Left lung (tissue), 10 donors: ENCODE measurements around the gene JCAD. TPM values are rescaled to one million over a fixed set of nuclear protein-coding genes. Genes with fewer than 3 reads are reported as not detected.

Experiments
- ATAC-seq: fragments of 200-7000 bp; cut with Tn5 transposase; one replicate; pipeline ENCODE4 v1.9.1; 2020; ENCODE audit warnings: moderate library complexity
- DNase-seq, 4 donors: peaks; one replicate each; pipeline ENCODE4 v3.0.0-alpha.2; 2013 to 2020
- H3K27ac ChIP-seq, 2 donors: fragments of 200-600 bp; sonication (generic) in 1 of 2; one replicate each; pipeline versions ENCODE4 v1.5.0 to v1.8.0; 2020 to 2021
- H3K27me3 ChIP-seq, 2 donors: fragments of 200-600 bp; sonication (generic) in 1 of 2; one replicate each; pipeline versions ENCODE4 v1.5.0 to v1.8.0; 2020 to 2021
- H3K36me3 ChIP-seq, 2 donors: fragments of 200-600 bp; sonication (generic) in 1 of 2; one replicate each; pipeline versions ENCODE4 v1.5.0 to v1.8.0; 2020 to 2021
- H3K4me1 ChIP-seq, 2 donors: fragments of 200-600 bp; one replicate each; pipeline ENCODE4 v1.8.0; 2021
- H3K4me3 ChIP-seq, 2 donors: fragments of 200-600 bp; sonication (generic) in 1 of 2; one replicate each; pipeline versions ENCODE4 v1.5.0 to v1.8.0; 2020 to 2021; ENCODE audit warnings: mild to moderate bottlenecking in 1 of 2
- H3K9me3 ChIP-seq, 2 donors: fragments of 200-600 bp; sonication (generic) in 1 of 2; one replicate each; pipeline versions ENCODE4 v1.5.0 to v1.8.0; 2020 to 2021
- intact Hi-C, 2 donors: fragments of 100-400 bp; cut with DNase I; formaldehyde crosslinking; loops; one replicate each; pipeline versions ENCODE4 v1.11.2 to v1.14.2; 2022
- polyA plus RNA-seq, 6 donors: library from polyadenylated mRNA; unstranded; fragments of 120-200 nt; gene quantifications; one replicate each; pipeline ENCODE4 v1.2.1, GENCODE V29; 2013; ENCODE audit not compliant: insufficient read length in 6 of 6
- total RNA-seq, 2 donors: library from RNA; stranded (reverse); fragmentation: NEBNext Ultra II Directional; extraction: Animal tissue kit (Norgen Biotek cat#: 25700); gene quantifications; one replicate each; pipeline ENCODE4 v1.2.1, GENCODE V29; 2021
- TF ChIP-seq, protein P1 (sequence below), 2 donors: fragments of 200-600 bp; sonication (generic) in 1 of 2; IDR thresholded peaks; one replicate each; pipeline versions ENCODE4 v1.5.0 to v1.8.0; 2021; ENCODE audit warnings: antibody characterized with exemption in 2 of 2
- donor health status: DM: no; HTN: yes; CAD: no.
- donor health status: DM: no; HTN: no; CAD: no.

JCAD gene
- total and polyA plus RNA-seq, 8 donors: 28.7 to 88.4 (median 71.0) TPM

DNA sequence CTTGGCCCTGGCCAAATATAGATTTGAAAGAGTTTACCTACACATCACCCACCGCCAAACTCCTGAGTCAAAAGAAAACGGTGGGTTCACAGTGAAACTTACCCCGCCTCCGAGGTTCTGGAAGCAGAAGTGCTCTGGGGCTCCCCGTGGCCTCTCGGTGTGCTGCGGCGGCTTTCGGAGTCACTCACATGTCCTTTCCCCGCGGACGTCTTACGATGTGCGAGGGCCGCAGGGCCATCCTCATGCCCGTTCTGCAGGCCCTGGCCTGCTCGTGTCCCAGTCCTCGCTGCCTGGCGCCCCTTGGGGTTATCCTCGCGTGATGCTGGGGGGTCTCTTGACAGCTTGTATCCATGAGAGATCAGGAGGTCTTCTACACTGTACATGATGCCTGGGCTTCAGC lies 12.0 kb downstream of the JCAD start:
- H3K27me3 ChIP-seq: peaks cover 0 to 5% of the 10 kb centered on the region in 2 donors
- intact Hi-C loops: no loop called here
- peaks cover 0 to 23% of the 10 kb centered on the region in 2 donors for H3K4me1 ChIP-seq
- no peaks in the 10 kb centered on the region for H3K36me3 ChIP-seq
- TF ChIP-seq, protein P1, sequence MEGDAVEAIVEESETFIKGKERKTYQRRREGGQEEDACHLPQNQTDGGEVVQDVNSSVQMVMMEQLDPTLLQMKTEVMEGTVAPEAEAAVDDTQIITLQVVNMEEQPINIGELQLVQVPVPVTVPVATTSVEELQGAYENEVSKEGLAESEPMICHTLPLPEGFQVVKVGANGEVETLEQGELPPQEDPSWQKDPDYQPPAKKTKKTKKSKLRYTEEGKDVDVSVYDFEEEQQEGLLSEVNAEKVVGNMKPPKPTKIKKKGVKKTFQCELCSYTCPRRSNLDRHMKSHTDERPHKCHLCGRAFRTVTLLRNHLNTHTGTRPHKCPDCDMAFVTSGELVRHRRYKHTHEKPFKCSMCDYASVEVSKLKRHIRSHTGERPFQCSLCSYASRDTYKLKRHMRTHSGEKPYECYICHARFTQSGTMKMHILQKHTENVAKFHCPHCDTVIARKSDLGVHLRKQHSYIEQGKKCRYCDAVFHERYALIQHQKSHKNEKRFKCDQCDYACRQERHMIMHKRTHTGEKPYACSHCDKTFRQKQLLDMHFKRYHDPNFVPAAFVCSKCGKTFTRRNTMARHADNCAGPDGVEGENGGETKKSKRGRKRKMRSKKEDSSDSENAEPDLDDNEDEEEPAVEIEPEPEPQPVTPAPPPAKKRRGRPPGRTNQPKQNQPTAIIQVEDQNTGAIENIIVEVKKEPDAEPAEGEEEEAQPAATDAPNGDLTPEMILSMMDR (IDR thresholded peaks at IDR 0.05): no peak
- peak overlapping the region in 1 of 2 donors; percentile 4 for H3K27ac ChIP-seq
- H3K4me3 ChIP-seq: no peak overlapping the region
- no peaks in the 10 kb centered on the region for H3K9me3 ChIP-seq
- DNase-seq (peak in 1 of 4 donors; percentile 79), ATAC-seq (no peak)

DNA sequence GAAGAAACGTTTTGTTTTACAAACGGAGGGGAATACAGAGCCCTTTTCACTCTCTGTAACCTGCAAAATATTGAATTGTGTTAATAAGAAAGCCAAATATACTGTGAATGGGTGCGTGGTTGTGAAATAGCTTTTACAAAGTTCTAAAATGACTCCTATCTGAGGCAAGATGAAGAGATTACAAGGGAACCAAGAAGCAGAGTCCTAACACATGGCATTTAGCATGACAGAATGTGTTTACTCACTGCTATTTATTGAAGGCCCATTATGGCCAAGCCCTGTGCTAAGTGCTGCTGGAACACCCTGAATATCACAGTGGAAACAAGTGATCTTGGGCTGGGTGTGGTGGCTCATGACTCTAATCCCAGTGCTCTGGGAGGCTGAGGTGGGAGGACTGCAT lies 12.9 kb downstream of the JCAD start:
- no peak overlapping the region for H3K27ac ChIP-seq
- intact Hi-C loops: no loop called here
- H3K27me3 ChIP-seq: peaks cover 0 to 5% of the 10 kb centered on the region in 2 donors
- H3K4me3 ChIP-seq: no peak overlapping the region
- ATAC-seq (no peak), DNase-seq (no peak)
- TF ChIP-seq, protein P1 (IDR thresholded peaks at IDR 0.05): no peak
- H3K36me3 ChIP-seq: no peaks in the 10 kb centered on the region
- no peaks in the 10 kb centered on the region for H3K9me3 ChIP-seq
- H3K4me1 ChIP-seq: peaks cover 0 to 33% of the 10 kb centered on the region in 2 donors

DNA sequence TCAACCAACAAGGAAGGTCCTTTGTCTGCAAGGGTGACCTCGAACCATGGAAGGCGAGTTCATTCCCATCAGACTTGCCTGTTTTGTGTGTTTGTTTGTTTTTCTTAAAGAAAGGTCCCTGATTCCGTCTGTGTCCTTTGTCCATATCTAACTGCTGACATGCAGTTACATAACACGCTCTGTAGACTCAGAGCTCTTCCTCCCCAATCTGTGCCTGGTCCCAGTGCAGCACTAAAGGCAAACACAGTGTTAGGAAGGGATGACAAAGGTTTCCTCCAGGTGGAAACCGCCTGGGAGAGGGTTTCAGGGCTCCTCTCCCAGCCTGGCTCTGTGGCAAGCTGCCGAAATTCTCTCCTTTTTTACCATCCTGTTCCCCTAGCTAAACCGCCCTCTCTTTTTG lies 13.4 kb downstream of the JCAD start:
- H3K27ac ChIP-seq: no peak overlapping the region
- intact Hi-C loops: no loop called here
- H3K4me3 ChIP-seq: no peak overlapping the region

GRCh38 chr10:30043476-30044270 lies 15.7 kb downstream of the JCAD start:
- intact Hi-C loops: no loop called here
- DNase-seq (no peak), ATAC-seq (no peak)
- peaks cover 0 to 40% of the 10 kb centered on the region in 2 donors for H3K4me1 ChIP-seq
- peaks cover 0 to 4% of the 10 kb centered on the region in 2 donors for H3K36me3 ChIP-seq
- TF ChIP-seq, protein P1 (IDR thresholded peaks at IDR 0.05): no peak
- no peaks in the 10 kb centered on the region for H3K27me3 ChIP-seq
- no peaks in the 10 kb centered on the region for H3K9me3 ChIP-seq
- H3K27ac ChIP-seq: peak overlapping the region in 1 of 2 donors; percentile 28
- no peak overlapping the region for H3K4me3 ChIP-seq

More for the DNA sequence above, 13.4 kb downstream of the JCAD start:
- no peak for ATAC-seq
- H3K4me1 ChIP-seq: peaks cover 0 to 38% of the 10 kb centered on the region in 2 donors
- TF ChIP-seq, protein P1 (IDR thresholded peaks at IDR 0.05): no peak
- H3K9me3 ChIP-seq: no peaks in the 10 kb centered on the region
- no peaks in the 10 kb centered on the region for H3K36me3 ChIP-seq
- H3K27me3 ChIP-seq: peaks cover 0 to 5% of the 10 kb centered on the region in 2 donors
- DNase-seq: no peak

DNA sequence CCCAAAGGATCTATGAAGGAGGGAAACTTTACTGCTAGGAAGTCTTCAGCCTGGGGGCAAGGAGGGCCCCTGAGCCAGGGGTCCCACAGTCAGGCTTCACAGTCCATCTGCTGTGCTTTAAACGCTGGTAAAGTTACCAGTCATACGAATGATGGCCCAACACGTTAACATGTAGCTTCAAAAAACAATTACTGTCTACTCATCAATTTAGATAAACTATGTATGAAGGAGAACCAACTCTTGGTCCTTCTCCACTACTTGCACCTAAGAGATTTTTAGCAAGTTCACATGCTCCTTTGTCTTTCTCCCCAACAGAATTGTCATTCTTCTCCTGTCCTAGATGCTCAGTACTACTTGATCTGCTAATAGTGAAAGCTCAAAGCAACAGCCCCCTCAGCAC lies 16.6 kb downstream of the JCAD start:
- Histone ChIP-seq H3K9me3 (no peaks in the 10 kb centered on the region), H3K4me3 (no peak overlapping the region), H3K36me3 (peaks cover 0 to 4% of the 10 kb centered on the region in 2 donors), H3K4me1 (peaks cover 0 to 39% of the 10 kb centered on the region in 2 donors), H3K27ac (peak overlapping the region; percentile 54 to 59), H3K27me3 (no peaks in the 10 kb centered on the region)
- no peak for ATAC-seq
- intact Hi-C loops: no loop called here
- DNase-seq: no peak
- TF ChIP-seq, protein P1 (IDR thresholded peaks at IDR 0.05): no peak
